Activated CD8-positive, alpha-beta memory T cell treated with anti-CD3 and anti-CD28 coated beads for 1 hour (primary cell): ENCODE data around the gene CACNA1D.
"Not testable (repeated sequence)": the region's sequence is repeated elsewhere in the genome, so short reads cannot be mapped to it uniquely, and the experiment has no call there.

ENCODE experiments used
- DNase-seq, 2 donors: peaks; one replicate each; pipeline ENCODE4 v3.0.0-alpha.2; 2020; ENCODE audit warnings: low read depth in 1 of 2; ENCODE audit errors: extremely low read depth in 1 of 2

CACNA1D gene

GRCh38 chr3:53646723-53647122 lies 152.3 kb downstream of the CACNA1D start:
- no peak for DNase-seq

GRCh38 chr3:53649816-53650215 lies 155.4 kb downstream of the CACNA1D start:
- DNase-seq: no peak

- no peak for DNase-seq
Measured at GRCh38 chr3:53650424-53650823, 156.0 kb downstream of the CACNA1D start.

GRCh38 chr3:53650928-53651661 lies 156.7 kb downstream of the CACNA1D start:
- no peak for DNase-seq

GRCh38 chr3:53651927-53652326 lies 157.5 kb downstream of the CACNA1D start:
- no peak for DNase-seq

- no peak for DNase-seq
Measured at GRCh38 chr3:53657651-53658050, 163.2 kb downstream of the CACNA1D start.

GRCh38 chr3:53658613-53659193 lies 164.3 kb downstream of the CACNA1D start:
- no peak for DNase-seq

- DNase-seq: no peak
Measured at GRCh38 chr3:53659996-53660395, 165.6 kb downstream of the CACNA1D start.

GRCh38 chr3:53661480-53661879 lies 167.1 kb downstream of the CACNA1D start:
- no peak for DNase-seq

- DNase-seq: not testable (repeated sequence)
Measured at GRCh38 chr3:53664812-53665211, 170.4 kb downstream of the CACNA1D start.

GRCh38 chr3:53665608-53666425 lies 171.4 kb downstream of the CACNA1D start:
- no peak for DNase-seq

- DNase-seq: no peak
Measured at GRCh38 chr3:53668872-53669271, 174.5 kb downstream of the CACNA1D start.

GRCh38 chr3:53670721-53671120 lies 176.3 kb downstream of the CACNA1D start:
- no peak for DNase-seq

GRCh38 chr3:53671192-53671960 lies 177.0 kb downstream of the CACNA1D start:
- DNase-seq: no peak

- DNase-seq: no peak
Measured at GRCh38 chr3:53671961-53672299, 177.5 kb downstream of the CACNA1D start.

GRCh38 chr3:53672981-53673380 lies 178.6 kb downstream of the CACNA1D start:
- DNase-seq: no peak

GRCh38 chr3:53673722-53674350 lies 179.4 kb downstream of the CACNA1D start:
- DNase-seq: no peak

- no peak for DNase-seq
Measured at GRCh38 chr3:53674582-53674981, 180.2 kb downstream of the CACNA1D start.

- DNase-seq: no peak
Measured at GRCh38 chr3:53675022-53675697, 180.7 kb downstream of the CACNA1D start.

GRCh38 chr3:53675942-53676341 lies 181.5 kb downstream of the CACNA1D start:
- DNase-seq: no peak
